Psoas muscle (tissue), 8 donors: ENCODE data around the gene TPO. TPM values are rescaled to one million over a fixed set of nuclear protein-coding genes. Genes with fewer than 3 reads are reported as not detected.
"Not testable (repeated sequence)": the region's sequence is repeated elsewhere in the genome, so short reads cannot be mapped to it uniquely, and the experiment has no call there.

ENCODE experiments used
- ATAC-seq, 4 donors: fragments of 200-7000 bp; cut with Tn5 transposase; one replicate each; pipeline ENCODE4 v1.9.1; 2020; ENCODE audit warnings: moderate library complexity in 3 of 4, mild to moderate bottlenecking in 2 of 4
- DNase-seq, 2 donors: peaks; one replicate each; pipeline ENCODE4 v3.0.0-alpha.2; 2020
- H3K27ac ChIP-seq: fragments of 200-600 bp; one replicate; pipeline ENCODE4 v1.8.0; 2022
- H3K27me3 ChIP-seq, 3 donors: fragments of 200-600 bp in 1 of 3; one replicate each; pipeline versions ENCODE4 v1.6.1 to v1.8.0; 2013 to 2022; ENCODE audit warnings: low read length in 2 of 3, mild to moderate bottlenecking in 2 of 3, moderate library complexity in 1 of 3; ENCODE audit not compliant: insufficient read depth in 3 of 3
- H3K36me3 ChIP-seq, 2 donors: fragments of 200-600 bp in 1 of 2; one replicate each; pipeline versions ENCODE4 v1.6.1 to v1.8.0; 2013 to 2022; ENCODE audit warnings: low read depth in 1 of 2, mild to moderate bottlenecking in 1 of 2, moderate library complexity in 1 of 2; ENCODE audit not compliant: insufficient read depth in 1 of 2
- H3K4me1 ChIP-seq: fragments of 200-600 bp; one replicate; pipeline ENCODE4 v1.8.0; 2022
- H3K4me3 ChIP-seq: fragments of 200-600 bp; one replicate; pipeline ENCODE4 v1.8.0; 2022; ENCODE audit warnings: mild to moderate bottlenecking
- H3K9me3 ChIP-seq: fragments of 200-600 bp; one replicate; pipeline ENCODE4 v1.8.0; 2022
- WGBS, 3 donors: extraction: QIAGEN DNeasy Blood & Tissue Kit; methylation state at CpG; one replicate each; pipeline versions ENCODE4 v1.1.6 to v1.1.7; 2013; 5-methylcytosine and 5-hydroxymethylcytosine counted together
- intact Hi-C, 2 donors: fragments of 100-400 bp; cut with DNase I; formaldehyde crosslinking; loops; one replicate each; pipeline versions ENCODE4 v1.11.0 to v1.14.2; 2022
- polyA plus RNA-seq, 3 donors: library from polyadenylated mRNA; stranded (reverse); fragments of 200-250 nt; gene quantifications; one replicate each; pipeline ENCODE4 v1.2.3, GENCODE V29; 2013
- total RNA-seq, 4 donors: library from RNA; stranded (reverse); fragmentation: NEBNext Ultra II Directional in 2 of 4; extraction: Animal tissue kit (Norgen Biotek cat#: 25700) in 2 of 4; gene quantifications; one replicate each; pipeline versions ENCODE4 v1.2.1 to v1.2.4, GENCODE V29; 2021 to 2023
- TF ChIP-seq, protein P1 (sequence below): fragments of 200-600 bp; IDR thresholded peaks from one replicate; pipeline ENCODE4 v1.8.0; 2022; ENCODE audit warnings: antibody characterized with exemption
- donor health status: healthy with polysubstance abuse.
- donor health status: DM: no; HTN: no; CAD: no; lungs with moderate emphysema.
- donor health status: Bipolar disorder and iron deficiency.
- donor health status: healthy.
- donor health status: DM: yes; HTN: yes; CAD: no.
- donor health status: DM: no; HTN: no; CAD: no.
- donor health status: DM: no; HTN: no; CAD: no.
- donor health status: DM: yes; HTN: yes; CAD: no.

Gene TPO
- total and polyA plus RNA-seq, 7 donors = 2.1 to 4.5 (median 3.8) TPM

DNA sequence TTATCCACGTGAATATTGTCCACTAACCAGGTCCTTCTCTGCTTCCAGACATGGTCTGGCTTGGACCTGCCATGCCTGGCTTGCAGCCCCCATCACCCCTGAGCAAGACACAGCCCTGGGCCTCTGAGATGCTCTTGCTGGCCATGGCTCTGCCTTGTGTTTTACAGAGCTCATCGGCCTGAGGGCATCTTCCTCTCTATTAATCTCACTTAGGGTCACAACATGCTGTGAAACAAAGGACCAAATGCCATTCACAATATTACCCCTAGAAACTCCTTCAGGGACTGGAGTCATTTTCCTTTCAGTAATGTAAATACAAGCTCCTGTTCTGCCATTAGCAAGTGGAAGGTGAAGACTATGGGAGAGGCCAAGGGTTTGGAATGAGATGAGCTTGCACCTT is 6.8 kb upstream of the TPO start:
- Histone ChIP-seq H3K27me3 (peaks cover 0 to 3% (median 0%) of the 10 kb centered on the region in 3 donors), H3K4me1 (no peaks in the 10 kb centered on the region), H3K9me3 (no peaks in the 10 kb centered on the region), H3K4me3 (no peak overlapping the region), H3K27ac (no peak overlapping the region), H3K36me3 (no peaks in the 10 kb centered on the region)
- no peak for ATAC-seq
- no peak for DNase-seq
- 81 to 83% (median 81%) methylated on average over 2 of the region's 2 CpGs for WGBS, 3 donors
- intact Hi-C loops = no loop called here
- TF ChIP-seq, protein P1, sequence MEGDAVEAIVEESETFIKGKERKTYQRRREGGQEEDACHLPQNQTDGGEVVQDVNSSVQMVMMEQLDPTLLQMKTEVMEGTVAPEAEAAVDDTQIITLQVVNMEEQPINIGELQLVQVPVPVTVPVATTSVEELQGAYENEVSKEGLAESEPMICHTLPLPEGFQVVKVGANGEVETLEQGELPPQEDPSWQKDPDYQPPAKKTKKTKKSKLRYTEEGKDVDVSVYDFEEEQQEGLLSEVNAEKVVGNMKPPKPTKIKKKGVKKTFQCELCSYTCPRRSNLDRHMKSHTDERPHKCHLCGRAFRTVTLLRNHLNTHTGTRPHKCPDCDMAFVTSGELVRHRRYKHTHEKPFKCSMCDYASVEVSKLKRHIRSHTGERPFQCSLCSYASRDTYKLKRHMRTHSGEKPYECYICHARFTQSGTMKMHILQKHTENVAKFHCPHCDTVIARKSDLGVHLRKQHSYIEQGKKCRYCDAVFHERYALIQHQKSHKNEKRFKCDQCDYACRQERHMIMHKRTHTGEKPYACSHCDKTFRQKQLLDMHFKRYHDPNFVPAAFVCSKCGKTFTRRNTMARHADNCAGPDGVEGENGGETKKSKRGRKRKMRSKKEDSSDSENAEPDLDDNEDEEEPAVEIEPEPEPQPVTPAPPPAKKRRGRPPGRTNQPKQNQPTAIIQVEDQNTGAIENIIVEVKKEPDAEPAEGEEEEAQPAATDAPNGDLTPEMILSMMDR = no peak

DNA sequence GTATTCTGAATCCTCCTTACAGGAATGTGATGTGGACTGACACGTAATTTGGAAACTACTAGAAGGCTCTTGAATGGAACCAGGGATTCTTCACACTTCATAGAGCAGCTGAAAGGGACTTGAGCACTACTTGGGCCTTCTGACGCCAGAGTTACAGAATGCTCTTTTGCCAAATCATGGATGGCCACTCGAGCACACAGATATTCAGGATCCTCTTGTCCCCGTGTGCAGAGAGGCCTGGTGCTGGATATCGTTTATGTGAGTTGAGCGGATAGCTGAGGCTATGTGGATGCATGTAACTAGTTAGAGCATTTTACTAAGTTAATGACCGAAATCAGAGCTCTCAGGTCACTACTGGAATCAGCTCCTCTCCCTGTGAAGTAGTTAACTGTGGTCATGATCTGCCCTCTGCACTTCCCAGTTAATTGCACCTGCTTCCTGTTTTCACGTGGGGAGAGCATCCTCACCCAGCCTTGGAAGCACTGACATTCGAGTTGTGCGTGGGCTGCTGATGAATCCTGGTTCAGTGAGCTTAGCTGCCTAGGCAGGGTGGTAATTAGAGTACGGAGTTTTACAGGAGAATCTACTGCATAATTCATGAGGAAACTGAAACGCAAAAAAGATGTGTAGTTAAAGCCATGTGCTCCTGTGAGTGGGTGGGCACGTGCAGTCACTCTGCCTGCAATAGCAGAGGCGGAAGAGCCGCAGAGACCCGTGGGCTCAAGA is 5.2 kb upstream of the TPO start:
- no peaks in the 10 kb centered on the region for H3K9me3 ChIP-seq
- no peak overlapping the region for H3K27ac ChIP-seq
- DNase-seq (no peak), ATAC-seq (no peak)
- no peak overlapping the region for H3K4me3 ChIP-seq
- no peaks in the 10 kb centered on the region for H3K4me1 ChIP-seq
- H3K27me3 ChIP-seq = peaks cover 0 to 3% (median 0%) of the 10 kb centered on the region in 3 donors
- intact Hi-C loops = no loop called here
- 59 to 66% (median 66%) methylated on average over 16 of the region's 16 CpGs for WGBS, 3 donors
- H3K36me3 ChIP-seq = no peaks in the 10 kb centered on the region
- TF ChIP-seq, protein P1 = no peak

DNA sequence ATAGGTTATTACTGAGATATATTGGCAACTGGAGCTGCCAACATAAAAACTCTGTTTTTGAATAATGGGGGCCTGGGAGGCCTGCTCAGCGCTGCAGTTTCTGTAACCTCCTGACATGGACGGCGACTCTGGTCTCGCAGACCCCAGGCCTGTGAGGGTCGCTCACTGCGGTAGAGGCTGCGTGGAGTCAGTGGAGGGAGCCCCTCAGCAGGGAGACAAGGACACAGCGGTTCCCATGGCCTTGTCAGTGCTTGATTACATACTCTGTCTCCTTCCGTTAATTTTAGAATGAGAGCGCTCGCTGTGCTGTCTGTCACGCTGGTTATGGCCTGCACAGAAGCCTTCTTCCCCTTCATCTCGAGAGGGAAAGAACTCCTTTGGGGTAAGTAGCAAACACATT is 858 bp downstream of the TPO start:
- Histone ChIP-seq H3K27ac (no peak overlapping the region), H3K4me3 (no peak overlapping the region), H3K9me3 (no peaks in the 10 kb centered on the region), H3K36me3 (no peaks in the 10 kb centered on the region), H3K27me3 (no peaks in the 10 kb centered on the region), H3K4me1 (no peaks in the 10 kb centered on the region)
- DNase-seq (no peak), ATAC-seq (no peak)
- WGBS, 3 donors = 68 to 70% (median 70%) methylated on average over 13 of the region's 13 CpGs
- intact Hi-C loops = no loop called here
- TF ChIP-seq, protein P1 = no peak

DNA sequence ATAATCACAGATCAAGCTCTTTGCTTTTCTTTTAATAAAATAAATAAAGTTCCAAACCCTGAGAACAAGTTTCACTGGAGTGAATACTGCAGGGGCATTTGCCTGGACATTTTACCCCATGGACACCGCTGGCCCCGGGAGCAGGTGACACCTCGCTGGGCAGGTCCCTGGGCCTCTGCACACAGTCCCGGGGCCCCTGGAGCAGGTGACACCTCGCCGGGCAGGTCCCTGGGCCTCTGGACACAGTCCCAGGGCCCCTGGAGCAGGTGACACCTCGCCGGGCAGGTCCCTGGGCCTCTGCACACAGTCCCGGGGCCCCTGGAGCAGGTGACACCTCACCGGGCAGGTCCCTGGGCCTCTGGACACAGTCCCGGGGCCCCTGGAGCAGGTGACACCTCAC is 1.6 kb downstream of the TPO start:
- intact Hi-C loops, ATAC-seq: not testable (repeated sequence)

DNA sequence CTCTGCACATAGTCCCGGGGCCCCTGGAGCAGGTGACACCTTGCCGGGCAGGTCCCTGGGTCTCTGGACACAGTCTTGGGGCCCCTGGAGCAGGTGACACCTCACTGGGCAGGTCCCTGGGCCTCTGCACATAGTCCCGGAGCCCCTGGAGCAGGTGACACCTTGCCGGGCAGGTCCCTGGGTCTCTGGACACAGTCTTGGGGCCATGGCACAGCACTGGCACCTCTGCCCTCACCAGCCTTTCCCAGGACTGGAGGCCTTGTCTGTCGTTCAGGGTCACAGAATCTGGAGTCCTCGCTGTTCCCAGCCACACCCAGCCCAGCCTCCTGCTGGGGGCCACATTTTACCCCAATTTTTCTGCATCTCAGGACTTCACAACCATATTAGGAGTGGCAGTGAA is 2.2 kb downstream of the TPO start:
- intact Hi-C loops = no loop called here
- Histone ChIP-seq H3K4me3 (no peak overlapping the region), H3K9me3 (no peaks in the 10 kb centered on the region), H3K36me3 (no peaks in the 10 kb centered on the region), H3K27me3 (no peaks in the 10 kb centered on the region), H3K4me1 (no peaks in the 10 kb centered on the region), H3K27ac (no peak overlapping the region)
- DNase-seq = no peak
- TF ChIP-seq, protein P1 = no peak
- ATAC-seq = no peak
- WGBS, 3 donors = 58 to 87% (median 83%) methylated on average over 3 to 6 of the region's 6 CpGs

More for the DNA sequence above, 1.6 kb downstream of the TPO start:
- H3K4me1 ChIP-seq, H3K9me3 ChIP-seq, H3K27ac ChIP-seq, H3K36me3 ChIP-seq, H3K4me3 ChIP-seq, H3K27me3 ChIP-seq, DNase-seq: not testable (repeated sequence)
- WGBS, 3 donors = 86 to 95% (median 88%) methylated on average over 11 of the region's 11 CpGs
